ENCODE measurements around the gene CFB. TPM values are rescaled to one million over a fixed set of nuclear protein-coding genes. Genes with fewer than 3 reads are reported as not detected.

Gene CFB
- polyA plus RNA-seq (2012; ENCODE audit: insufficient read length, low read depth) = 1.8 TPM

GRCh38 chr6:31945507-31946369 is at the start of gene CFB:
CFB (plus strand) TSS chr6:31946095; CDS start chr6:31946222, 127 bp downstream.
- no peak for TF ChIP-seq POLR2AphosphoS5 (IDR thresholded peaks at IDR 0.05; ENCODE audit: low read depth, low read length)
- no peak for TF ChIP-seq TAF1 (IDR thresholded peaks at IDR 0.05; ENCODE audit: borderline replicate concordance, insufficient read depth, low read length)
- TF ChIP-seq FOXP2 (optimal IDR thresholded peaks at IDR 0.05; ENCODE audit: borderline replicate concordance, extremely low read depth, extremely low read length, insufficient read depth) = no peak
- no peak for TF ChIP-seq REST (IDR thresholded peaks at IDR 0.05; ENCODE audit: insufficient read depth in 1 of 2, low read depth in 2 of 2, low read length in 2 of 2)
- TF ChIP-seq SIN3A (IDR thresholded peaks at IDR 0.05; ENCODE audit: borderline replicate concordance, insufficient read depth, low read length) = no peak

- TF ChIP-seq SIN3A (IDR thresholded peaks at IDR 0.05; ENCODE audit: borderline replicate concordance, insufficient read depth, low read length) (no peak), REST (IDR thresholded peaks at IDR 0.05; ENCODE audit: insufficient read depth in 1 of 2, low read depth in 2 of 2, low read length in 2 of 2) (no peak), TAF1 (IDR thresholded peaks at IDR 0.05; ENCODE audit: borderline replicate concordance, insufficient read depth, low read length) (no peak)
These were observed 49.4 kb upstream of the CFB start for GRCh38 chr6:31896493-31896855.

GRCh38 chr6:31896856-31897611 is 48.9 kb upstream of the CFB start:
- TF ChIP-seq POLR2AphosphoS5 (IDR thresholded peaks at IDR 0.05; ENCODE audit: low read depth, low read length) (no peak; the same call in 1 of the 2 replicates), FOXP2 (optimal IDR thresholded peaks at IDR 0.05; ENCODE audit: borderline replicate concordance, extremely low read depth, extremely low read length, insufficient read depth) (no peak), SIN3A (IDR thresholded peaks at IDR 0.05; ENCODE audit: borderline replicate concordance, insufficient read depth, low read length) (no peak), REST (IDR thresholded peaks at IDR 0.05; ENCODE audit: insufficient read depth in 1 of 2, low read depth in 2 of 2, low read length in 2 of 2) (no peak), TAF1 (IDR thresholded peaks at IDR 0.05; ENCODE audit: borderline replicate concordance, insufficient read depth, low read length) (no peak)

GRCh38 chr6:31897612-31898382 is 48.1 kb upstream of the CFB start, which contains the start of gene EHMT2:
EHMT2 (minus strand) TSS chr6:31897698; CDS start chr6:31897677, 21 bp downstream.
- TF ChIP-seq TAF1 (IDR thresholded peaks at IDR 0.05; ENCODE audit: borderline replicate concordance, insufficient read depth, low read length) (peak; percentile 64; the same call in 1 of the 2 replicates), POLR2AphosphoS5 (IDR thresholded peaks at IDR 0.05; ENCODE audit: low read depth, low read length) (peak; percentile 55; the same call in 1 of the 2 replicates), REST (IDR thresholded peaks at IDR 0.05; ENCODE audit: insufficient read depth in 1 of 2, low read depth in 2 of 2, low read length in 2 of 2) (0 out of 4 replicates have a peak, but pooled peaks of 1 of the 2 experiments have one; percentile 7), FOXP2 (optimal IDR thresholded peaks at IDR 0.05; ENCODE audit: borderline replicate concordance, extremely low read depth, extremely low read length, insufficient read depth) (no peak)
